Hematopoietic multipotent progenitor cell (in vitro differentiated cells): ENCODE data around the gene AFF2. TPM values are rescaled to one million over a fixed set of nuclear protein-coding genes. Genes with fewer than 3 reads are reported as not detected.

Source experiments
- DNase-seq, 3 donors: peaks; one replicate each; pipeline ENCODE4 v3.0.0-alpha.2; 2011 to 2015; ENCODE audit warnings: low read depth in 2 of 3, low spot score in 2 of 3
- total RNA-seq: library from RNA; depleted of rRNA; stranded (reverse); fragments of >200 nt; gene quantifications from one replicate; pipeline ENCODE4 v1.2.3, GENCODE V29; 2012

The AFF2 gene
- total RNA-seq, 1 donor: 2.7 TPM

GRCh38 chrX:148713981-148714380, 213.6 kb downstream of the AFF2 start:
- no peak for DNase-seq

- no peak for DNase-seq
These were observed 214.9 kb downstream of the AFF2 start for GRCh38 chrX:148715361-148715760.

- no peak for DNase-seq
These were observed 222.5 kb downstream of the AFF2 start for GRCh38 chrX:148722966-148723365.

GRCh38 chrX:148723551-148723950, 223.1 kb downstream of the AFF2 start:
- no peak for DNase-seq

GRCh38 chrX:148728901-148729300, 228.5 kb downstream of the AFF2 start:
- DNase-seq: no peak

GRCh38 chrX:148732743-148733142, 232.3 kb downstream of the AFF2 start:
- DNase-seq: no peak

GRCh38 chrX:148741441-148741840, 241.0 kb downstream of the AFF2 start:
- DNase-seq: no peak

GRCh38 chrX:148755111-148755510, 254.7 kb downstream of the AFF2 start:
- DNase-seq: no peak

- DNase-seq: no peak
These were observed 263.5 kb downstream of the AFF2 start for GRCh38 chrX:148763896-148764295.

GRCh38 chrX:148768296-148768695, 267.9 kb downstream of the AFF2 start:
- DNase-seq: no peak

- DNase-seq: no peak
These were observed 271.0 kb downstream of the AFF2 start for GRCh38 chrX:148771440-148771839.

- no peak for DNase-seq
These were observed 273.9 kb downstream of the AFF2 start for GRCh38 chrX:148774276-148774675.

GRCh38 chrX:148784137-148784536, 283.7 kb downstream of the AFF2 start:
- no peak for DNase-seq

- no peak for DNase-seq
These were observed 284.4 kb downstream of the AFF2 start for GRCh38 chrX:148784856-148785255.

- DNase-seq: no peak
These were observed 284.8 kb downstream of the AFF2 start for GRCh38 chrX:148785256-148785655.

- no peak for DNase-seq
These were observed 288.0 kb downstream of the AFF2 start for GRCh38 chrX:148788449-148788848.

- no peak for DNase-seq
These were observed 293.9 kb downstream of the AFF2 start for GRCh38 chrX:148794350-148794749.

GRCh38 chrX:148804579-148805355, 304.4 kb downstream of the AFF2 start:
- DNase-seq: peak in 1 of 3 donors; percentile 29

GRCh38 chrX:148806145-148806870, 305.9 kb downstream of the AFF2 start:
- no peak for DNase-seq

- no peak for DNase-seq
These were observed 308.4 kb downstream of the AFF2 start for GRCh38 chrX:148808833-148809232.

GRCh38 chrX:148811236-148811635, 310.8 kb downstream of the AFF2 start:
- no peak for DNase-seq

GRCh38 chrX:148813422-148813821, 313.0 kb downstream of the AFF2 start:
- DNase-seq: no peak
